ENCODE data around the gene PCDHGB5. TPM values are rescaled to one million over a fixed set of nuclear protein-coding genes. Genes with fewer than 3 reads are reported as not detected.
"Not testable (repeated sequence)": the region's sequence is repeated elsewhere in the genome, so short reads cannot be mapped to it uniquely, and the experiment has no call there.

Gene PCDHGB5
- total RNA-seq, 2 donors from 2014 or later: 1.3 to 17.3 TPM

GRCh38 chr5:141374627-141375026 is 23.1 kb upstream of the PCDHGB5 start:
- DNase-seq: no peak
- H3K9me3 ChIP-seq (ENCODE audit: control insufficient read depth, low read length): peaks cover 52% of the 10 kb centered on the region
- no peak overlapping the region for H3K4me3 ChIP-seq (ENCODE audit: low read length)
- H3K27me3 ChIP-seq (ENCODE audit: control insufficient read depth, insufficient read depth, low read length, poor library complexity, severe bottlenecking): no peaks in the 10 kb centered on the region
- Mint-ChIP-seq H3K4me1 (no peaks in the 10 kb centered on the region), H3K36me3 (ENCODE audit: low read depth) (peaks cover 49% of the 10 kb centered on the region), H3K27me3 (ENCODE audit: insufficient read depth) (no peaks in the 10 kb centered on the region), H3K27ac (no peak overlapping the region), H3K9me3 (peaks cover 60% of the 10 kb centered on the region), H3K4me3 (no peak overlapping the region)
- no peak for TF ChIP-seq CTCF (conservative IDR thresholded peaks at IDR 0.05)
- H3K27ac ChIP-seq (ENCODE audit: low read depth, low read length): no peak overlapping the region
- H3K36me3 ChIP-seq (ENCODE audit: control insufficient read depth, insufficient read depth, low read length): no peaks in the 10 kb centered on the region
- H3K4me1 ChIP-seq (ENCODE audit: control insufficient read depth, insufficient read depth, low read length): no peaks in the 10 kb centered on the region
- WGBS, 2 experiments (ENCODE audit: insufficient coverage in 1 of 2, insufficient read length in 1 of 2): 95 to 96% methylated on average over 11 to 14 of the region's 14 CpGs
- H3K9ac ChIP-seq (ENCODE audit: extremely low read depth, low read length, poor library complexity, severe bottlenecking): no peak overlapping the region

DNA sequence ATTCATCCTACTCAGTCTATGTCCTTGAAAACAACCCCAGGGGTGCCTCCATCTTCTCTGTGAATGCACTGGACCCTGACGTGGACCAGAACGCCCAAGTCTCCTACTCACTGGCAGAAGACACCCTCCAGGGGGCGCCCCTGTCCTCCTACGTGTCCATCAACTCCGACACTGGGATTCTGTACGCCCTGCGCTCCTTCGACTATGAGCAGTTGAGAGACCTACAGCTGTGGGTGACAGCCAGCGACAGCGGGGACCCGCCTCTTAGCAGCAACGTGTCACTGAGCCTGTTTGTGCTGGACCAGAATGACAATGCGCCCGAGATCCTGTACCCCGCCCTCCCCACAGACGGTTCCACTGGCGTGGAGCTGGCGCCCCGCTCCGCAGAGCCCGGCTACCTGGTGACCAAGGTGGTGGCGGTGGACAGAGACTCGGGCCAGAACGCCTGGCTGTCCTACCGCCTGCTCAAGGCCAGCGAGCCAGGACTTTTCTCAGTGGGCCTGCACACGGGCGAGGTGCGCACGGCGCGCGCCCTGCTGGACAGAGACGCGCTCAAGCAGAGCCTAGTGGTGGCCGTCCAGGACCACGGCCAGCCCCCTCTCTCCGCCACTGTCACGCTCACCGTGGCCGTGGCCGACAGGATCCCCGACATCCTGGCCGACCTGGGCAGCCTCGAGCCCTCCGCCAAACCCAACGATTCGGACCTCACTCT is 22.1 kb upstream of the PCDHGB5 start:
- peaks cover 48% of the 10 kb centered on the region for H3K9me3 ChIP-seq (ENCODE audit: control insufficient read depth, low read length)
- DNase-seq; H3K27me3 Mint-ChIP-seq (ENCODE audit: insufficient read depth); H3K4me3 Mint-ChIP-seq; H3K9ac ChIP-seq (ENCODE audit: extremely low read depth, low read length, poor library complexity, severe bottlenecking); H3K27ac ChIP-seq (ENCODE audit: low read depth, low read length); H3K27ac Mint-ChIP-seq; H3K4me1 Mint-ChIP-seq; H3K4me1 ChIP-seq (ENCODE audit: control insufficient read depth, insufficient read depth, low read length); H3K27me3 ChIP-seq (ENCODE audit: control insufficient read depth, insufficient read depth, low read length, poor library complexity, severe bottlenecking); H3K36me3 ChIP-seq (ENCODE audit: control insufficient read depth, insufficient read depth, low read length); H3K4me3 ChIP-seq (ENCODE audit: low read length): not testable (repeated sequence)
- Mint-ChIP-seq H3K9me3 (peaks cover 52% of the 10 kb centered on the region), H3K36me3 (ENCODE audit: low read depth) (peaks cover 42% of the 10 kb centered on the region)
- peak; percentile 16 for TF ChIP-seq CTCF (conservative IDR thresholded peaks at IDR 0.05)
- WGBS, 2 experiments (ENCODE audit: insufficient coverage in 1 of 2, insufficient read length in 1 of 2): 88 to 96% methylated on average over 8 to 36 of the region's 48 CpGs

- DNase-seq: no peak
- peaks cover 42% of the 10 kb centered on the region for H3K9me3 Mint-ChIP-seq
- no peak within 1 kb of the TSS for H3K4me3 Mint-ChIP-seq
- no peak for TF ChIP-seq CTCF (conservative IDR thresholded peaks at IDR 0.05)
- no peaks in the 10 kb centered on the region for H3K4me1 Mint-ChIP-seq
- no peak within 1 kb of the TSS for H3K9ac ChIP-seq (ENCODE audit: extremely low read depth, low read length, poor library complexity, severe bottlenecking)
- peaks cover 23% of the 10 kb centered on the region for H3K36me3 Mint-ChIP-seq (ENCODE audit: low read depth)
- WGBS, 2 experiments (ENCODE audit: insufficient coverage in 1 of 2, insufficient read length in 1 of 2): 91 to 95% methylated on average over 33 to 37 of the region's 37 CpGs
- no peak within 1 kb of the TSS for H3K4me3 ChIP-seq (ENCODE audit: low read length)
- peaks cover 38% of the 10 kb centered on the region for H3K9me3 ChIP-seq (ENCODE audit: control insufficient read depth, low read length)
- H3K4me1 ChIP-seq (ENCODE audit: control insufficient read depth, insufficient read depth, low read length): no peaks in the 10 kb centered on the region
- H3K27me3 ChIP-seq (ENCODE audit: control insufficient read depth, insufficient read depth, low read length, poor library complexity, severe bottlenecking): no peaks in the 10 kb centered on the region
- no peaks in the 10 kb centered on the region for H3K27me3 Mint-ChIP-seq (ENCODE audit: insufficient read depth)
- no peaks in the 10 kb centered on the region for H3K36me3 ChIP-seq (ENCODE audit: control insufficient read depth, insufficient read depth, low read length)
- H3K27ac ChIP-seq (ENCODE audit: low read depth, low read length): no peak within 1 kb of the TSS
- H3K27ac Mint-ChIP-seq: no peak within 1 kb of the TSS
Measured at GRCh38 chr5:141382469-141383294, 15.1 kb upstream of the PCDHGB5 start, which contains the start of gene PCDHGA7. Gene PCDHGA7 (plus strand): TSS chr5:141382742. CDS start chr5:141382900, 158 bp downstream.

Data from endodermal cell (in vitro differentiated cells).